Measurements from ENCODE around the gene BRCC3.

The BRCC3 gene

DNA sequence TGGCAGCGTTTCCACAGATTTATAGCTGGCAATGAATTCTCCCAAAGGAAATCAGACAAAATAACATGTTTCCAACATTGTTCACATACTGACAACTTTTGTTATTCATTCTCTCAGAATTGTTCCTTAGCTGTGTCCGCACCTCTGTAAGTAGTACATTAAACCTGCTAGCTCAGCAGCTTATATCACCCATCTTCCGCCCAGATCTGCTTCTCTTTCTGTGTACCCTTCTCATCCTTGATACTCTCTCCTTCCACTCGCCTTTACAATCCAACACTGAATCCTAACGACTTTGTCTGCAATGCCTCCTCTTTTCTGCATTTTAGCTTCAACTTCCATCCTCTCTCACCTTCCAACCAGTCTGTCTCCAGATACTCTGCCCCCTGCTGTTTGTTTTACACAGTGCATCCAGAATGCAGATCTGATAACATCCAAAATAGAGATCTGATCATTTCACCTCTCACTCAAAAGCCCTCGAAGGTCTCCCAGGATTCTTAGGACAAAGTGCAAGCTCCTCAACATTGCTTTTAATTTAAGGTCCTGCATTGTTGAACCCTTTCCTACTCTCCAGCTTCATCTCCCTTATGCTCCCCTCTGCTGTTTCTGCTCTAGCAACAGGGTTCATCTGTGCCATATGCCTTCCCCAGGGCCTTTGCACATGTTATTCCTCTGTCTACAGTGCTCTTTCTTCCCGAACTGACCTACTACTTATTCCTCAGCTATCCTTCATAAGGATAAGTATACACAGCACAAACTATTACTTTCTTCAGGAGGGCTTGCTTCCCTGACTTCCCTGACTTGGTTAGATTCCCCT is 77.6 kb downstream of the BRCC3 start:
- H3K27me3 ChIP-seq (ENCODE audit: control insufficient read depth, insufficient read depth, low read length) = no peaks in the 10 kb centered on the region
- H3K36me3 ChIP-seq (ENCODE audit: insufficient read depth, low read length) = no peaks in the 10 kb centered on the region
- H3K4me3 ChIP-seq (ENCODE audit: low read length) = no peak overlapping the region
- H3K9me3 ChIP-seq (replicated peaks; ENCODE audit: low read length) = no peaks in the 10 kb centered on the region
- H3K4me2 ChIP-seq (ENCODE audit: low read length) = no peak overlapping the region
- no peak overlapping the region for H3K9ac ChIP-seq (ENCODE audit: low read depth, low read length)
- H3K4me1 ChIP-seq (ENCODE audit: control insufficient read depth, insufficient read depth, low read length) = no peaks in the 10 kb centered on the region

GRCh38 chrX:155169881-155170280 is 98.6 kb downstream of the BRCC3 start:
- Histone ChIP-seq H3K4me2 (ENCODE audit: low read length) (no peak overlapping the region), H3K4me3 (ENCODE audit: low read length) (no peak overlapping the region), H3K9me3 (replicated peaks; ENCODE audit: low read length) (no peaks in the 10 kb centered on the region), H3K36me3 (ENCODE audit: insufficient read depth, low read length) (no peaks in the 10 kb centered on the region), H3K9ac (ENCODE audit: low read depth, low read length) (no peak overlapping the region), H3K4me1 (ENCODE audit: control insufficient read depth, insufficient read depth, low read length) (no peaks in the 10 kb centered on the region), H3K27me3 (ENCODE audit: control insufficient read depth, insufficient read depth, low read length) (no peaks in the 10 kb centered on the region)

Data from skeletal muscle satellite cell (primary cell).